HG03060 (cell line): ENCODE results near the gene POU3F2.

Experiments
- ATAC-seq: cut with Tn5 transposase; IDR thresholded peaks from one replicate; pipeline ENCODE4 v1.9.1; 2021; ENCODE audit warnings: low read depth, moderate number of reproducible peaks; ENCODE audit not compliant: unreplicated experiment

POU3F2 gene

DNA sequence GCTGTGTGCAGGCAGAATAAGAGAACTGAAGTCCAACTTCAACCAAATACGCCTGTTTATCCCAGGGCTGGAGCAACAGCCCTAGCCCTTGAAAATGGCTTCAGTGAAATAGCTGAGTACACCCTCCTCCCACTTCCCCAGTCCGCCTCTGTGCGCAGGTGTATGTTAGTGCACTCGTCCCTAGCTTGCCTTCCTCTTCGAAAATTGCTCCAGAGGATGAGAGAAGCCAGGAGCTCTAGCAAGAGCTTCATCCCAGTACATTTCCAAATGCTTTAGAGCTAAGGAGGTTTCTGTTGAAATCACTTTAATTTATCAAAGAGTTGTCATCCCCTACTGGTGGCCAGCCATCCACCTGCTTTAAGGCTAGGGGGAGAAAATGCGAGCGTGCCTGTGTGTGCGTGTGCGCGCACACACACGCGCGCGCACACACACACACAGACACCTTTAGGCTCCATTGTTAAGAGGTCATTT is 5.4 kb upstream of the POU3F2 start:
- ATAC-seq, result no peak

DNA sequence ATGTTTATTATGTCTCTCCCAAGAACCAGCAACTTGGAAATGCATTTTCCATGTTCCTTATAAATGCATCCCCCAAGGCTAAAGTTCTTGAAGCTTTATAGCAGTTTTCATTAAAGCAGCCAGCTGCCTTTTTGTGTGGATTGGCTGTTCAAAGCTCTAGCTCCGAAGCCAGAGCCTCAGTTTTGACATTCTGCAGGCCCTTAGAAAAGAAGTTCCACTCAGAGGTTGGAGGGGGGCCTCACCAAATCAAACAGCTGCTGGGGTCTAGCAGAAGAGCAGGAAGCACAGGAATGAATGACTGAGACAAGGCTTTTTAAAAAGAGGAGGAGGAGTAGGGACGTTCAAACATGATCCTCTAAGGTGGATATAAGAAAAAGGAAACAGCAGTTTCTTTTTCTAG is 4.2 kb upstream of the POU3F2 start:
- ATAC-seq, result no peak

DNA sequence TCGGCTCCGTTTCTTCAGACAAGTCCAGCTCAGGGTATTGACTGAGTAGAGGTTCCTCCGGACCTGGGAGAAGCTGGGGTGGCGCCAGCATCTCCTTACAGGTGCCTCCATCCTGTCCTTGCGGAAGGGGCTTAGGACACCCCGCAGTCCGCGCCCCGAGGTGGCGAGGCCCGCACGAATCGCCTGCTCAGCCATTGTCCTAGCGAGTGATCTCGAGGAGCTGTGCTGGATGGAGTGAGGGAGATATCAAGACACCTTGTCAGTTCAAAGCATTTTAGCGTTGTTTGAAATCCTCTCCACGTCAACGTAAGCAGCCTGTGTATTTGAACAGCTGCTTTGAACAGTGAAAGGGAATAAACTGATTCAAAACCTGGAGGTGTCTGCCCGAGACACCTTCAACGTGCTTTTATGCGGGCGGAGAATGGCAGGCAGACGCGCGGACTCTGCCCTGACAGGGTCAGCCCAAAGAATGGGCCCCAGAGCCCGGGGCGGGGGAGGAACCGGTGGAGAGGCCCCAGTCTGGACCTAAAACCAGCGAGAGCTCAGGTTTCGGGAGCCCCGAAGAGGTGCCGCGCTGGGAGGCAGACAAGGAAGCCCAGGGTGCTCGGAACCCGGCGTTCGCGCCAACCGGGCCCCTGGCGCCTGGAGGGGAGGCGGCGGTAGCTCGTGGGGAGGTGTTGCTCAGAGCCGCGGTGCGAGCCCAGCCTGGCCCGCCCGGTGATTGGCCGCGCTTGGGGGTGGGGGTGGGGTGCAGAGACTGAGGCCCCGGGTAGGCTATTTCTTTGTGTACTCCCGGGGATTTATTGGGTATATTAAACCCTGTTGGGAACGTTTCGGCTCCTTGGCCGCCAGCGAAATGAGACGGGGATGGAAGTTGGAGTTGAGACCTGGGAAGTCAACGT is 3.1 kb upstream of the POU3F2 start:
- ATAC-seq, result no peak

DNA sequence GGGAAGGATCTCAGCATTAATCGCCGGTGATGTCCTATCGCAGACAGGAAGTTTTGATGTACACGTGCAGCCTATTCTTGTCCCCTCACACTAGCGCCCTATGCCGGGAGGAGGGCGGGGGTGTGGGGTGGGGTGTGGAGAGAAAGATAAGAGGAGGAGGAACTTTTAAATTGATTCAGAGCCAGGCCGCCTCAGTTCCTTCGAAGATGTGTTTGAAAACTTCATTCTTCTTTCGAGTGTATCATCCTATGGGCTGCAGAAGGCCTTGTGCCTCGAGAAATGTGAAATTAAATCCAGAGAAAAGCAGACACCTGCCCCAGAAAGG is 2.5 kb upstream of the POU3F2 start:
- ATAC-seq, result no peak

DNA sequence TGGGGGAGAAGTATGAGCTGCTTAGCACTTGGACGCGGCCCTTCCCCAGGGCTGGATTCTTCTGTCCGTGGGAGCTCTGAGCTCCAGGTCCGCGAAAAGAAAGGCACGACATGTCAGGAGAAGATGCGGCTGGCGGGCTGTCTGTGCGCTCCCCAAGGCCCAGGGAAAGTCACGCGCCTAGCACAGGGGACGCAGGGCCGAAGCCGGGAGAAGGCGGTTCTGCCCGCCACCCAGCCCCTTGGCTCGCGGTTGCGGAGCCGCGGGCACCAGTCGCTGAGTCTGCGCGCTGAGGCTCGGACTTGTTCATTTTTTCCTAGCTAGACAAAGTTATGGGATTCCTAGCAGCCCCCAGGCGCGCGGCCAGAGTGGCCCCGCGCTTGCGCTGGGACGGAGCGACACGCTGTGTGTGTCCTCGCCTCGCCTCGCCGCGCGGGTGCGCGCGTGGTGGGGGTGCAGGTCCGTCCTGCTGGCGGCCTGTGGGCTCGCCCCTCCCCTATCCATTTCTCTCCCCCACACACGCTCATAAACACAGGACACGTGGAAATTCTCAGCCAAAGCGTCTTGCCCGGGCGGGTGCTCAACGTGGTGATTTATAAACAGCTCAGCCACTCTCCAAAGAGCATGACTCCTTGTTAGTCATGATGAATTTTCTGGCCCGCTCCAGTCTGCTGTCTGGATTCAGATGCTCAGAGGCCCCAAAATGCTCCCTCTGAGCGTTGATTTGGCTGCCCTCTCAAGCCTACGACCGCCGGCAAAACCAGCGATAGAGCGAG is 1.9 kb upstream of the POU3F2 start:
- no peak for ATAC-seq

DNA sequence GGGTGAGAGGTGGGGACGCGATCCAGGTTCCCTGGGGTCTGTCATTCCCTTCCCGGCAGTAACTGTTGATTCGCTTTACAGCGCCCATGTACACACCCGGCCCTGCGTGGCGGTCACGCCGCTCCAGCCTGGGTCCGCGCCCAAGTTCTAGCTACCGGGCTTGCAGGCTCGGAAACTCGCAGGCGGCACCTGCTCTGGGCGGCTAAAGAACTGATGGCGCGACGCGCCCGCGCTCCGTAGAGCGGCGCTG is 1.4 kb upstream of the POU3F2 start:
- no peak for ATAC-seq

DNA sequence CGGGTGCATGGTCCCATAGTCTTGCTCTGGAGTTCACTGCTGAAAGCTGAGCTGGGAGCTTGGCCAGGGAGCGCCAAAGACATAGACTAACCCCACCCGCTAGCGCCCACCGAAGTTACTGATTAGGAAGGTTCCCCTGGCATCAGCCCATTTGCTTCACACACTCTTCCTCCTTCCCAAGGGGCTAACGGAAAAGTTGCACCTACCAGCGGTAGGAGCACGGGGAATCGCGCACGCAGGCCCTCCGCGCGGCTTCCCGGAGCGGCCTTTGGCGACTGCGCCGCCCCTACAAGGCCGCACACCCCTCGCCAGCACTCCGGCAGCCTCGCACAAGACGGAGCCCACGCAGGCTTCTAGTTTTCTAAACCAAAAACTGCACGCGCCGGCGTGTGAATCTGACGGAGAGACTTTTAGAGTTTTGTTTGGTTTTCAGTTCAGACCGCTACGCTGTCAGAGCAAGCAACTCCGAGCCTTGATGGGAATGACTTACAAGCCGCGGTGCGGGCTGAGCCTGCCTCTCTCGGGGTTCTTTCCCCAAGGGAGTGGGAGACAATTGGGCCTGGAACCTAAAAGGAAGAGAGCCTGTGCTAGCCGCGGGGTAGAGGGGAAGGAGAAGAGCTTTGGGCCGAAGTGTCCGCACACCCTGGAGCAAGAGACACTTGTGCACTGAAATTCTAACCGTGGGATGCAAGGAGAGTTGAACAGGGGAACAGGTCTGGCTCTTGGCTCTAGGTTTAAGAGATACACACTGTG is 891 bp upstream of the POU3F2 start:
- ATAC-seq, result no peak

DNA sequence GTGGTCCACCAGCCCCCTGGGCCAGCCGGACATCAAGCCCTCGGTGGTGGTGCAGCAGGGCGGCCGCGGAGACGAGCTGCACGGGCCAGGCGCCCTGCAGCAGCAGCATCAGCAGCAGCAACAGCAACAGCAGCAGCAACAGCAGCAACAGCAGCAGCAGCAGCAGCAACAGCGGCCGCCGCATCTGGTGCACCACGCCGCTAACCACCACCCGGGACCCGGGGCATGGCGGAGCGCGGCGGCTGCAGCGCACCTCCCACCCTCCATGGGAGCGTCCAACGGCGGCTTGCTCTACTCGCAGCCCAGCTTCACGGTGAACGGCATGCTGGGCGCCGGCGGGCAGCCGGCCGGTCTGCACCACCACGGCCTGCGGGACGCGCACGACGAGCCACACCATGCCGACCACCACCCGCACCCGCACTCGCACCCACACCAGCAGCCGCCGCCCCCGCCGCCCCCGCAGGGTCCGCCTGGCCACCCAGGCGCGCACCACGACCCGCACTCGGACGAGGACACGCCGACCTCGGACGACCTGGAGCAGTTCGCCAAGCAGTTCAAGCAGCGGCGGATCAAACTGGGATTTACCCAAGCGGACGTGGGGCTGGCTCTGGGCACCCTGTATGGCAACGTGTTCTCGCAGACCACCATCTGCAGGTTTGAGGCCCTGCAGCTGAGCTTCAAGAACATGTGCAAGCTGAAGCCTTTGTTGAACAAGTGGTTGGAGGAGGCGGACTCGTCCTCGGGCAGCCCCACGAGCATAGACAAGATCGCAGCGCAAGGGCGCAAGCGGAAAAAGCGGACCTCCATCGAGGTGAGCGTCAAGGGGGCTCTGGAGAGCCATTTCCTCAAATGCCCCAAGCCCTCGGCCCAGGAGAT is 1.0 kb downstream of the POU3F2 start:
- ATAC-seq, result no peak

DNA sequence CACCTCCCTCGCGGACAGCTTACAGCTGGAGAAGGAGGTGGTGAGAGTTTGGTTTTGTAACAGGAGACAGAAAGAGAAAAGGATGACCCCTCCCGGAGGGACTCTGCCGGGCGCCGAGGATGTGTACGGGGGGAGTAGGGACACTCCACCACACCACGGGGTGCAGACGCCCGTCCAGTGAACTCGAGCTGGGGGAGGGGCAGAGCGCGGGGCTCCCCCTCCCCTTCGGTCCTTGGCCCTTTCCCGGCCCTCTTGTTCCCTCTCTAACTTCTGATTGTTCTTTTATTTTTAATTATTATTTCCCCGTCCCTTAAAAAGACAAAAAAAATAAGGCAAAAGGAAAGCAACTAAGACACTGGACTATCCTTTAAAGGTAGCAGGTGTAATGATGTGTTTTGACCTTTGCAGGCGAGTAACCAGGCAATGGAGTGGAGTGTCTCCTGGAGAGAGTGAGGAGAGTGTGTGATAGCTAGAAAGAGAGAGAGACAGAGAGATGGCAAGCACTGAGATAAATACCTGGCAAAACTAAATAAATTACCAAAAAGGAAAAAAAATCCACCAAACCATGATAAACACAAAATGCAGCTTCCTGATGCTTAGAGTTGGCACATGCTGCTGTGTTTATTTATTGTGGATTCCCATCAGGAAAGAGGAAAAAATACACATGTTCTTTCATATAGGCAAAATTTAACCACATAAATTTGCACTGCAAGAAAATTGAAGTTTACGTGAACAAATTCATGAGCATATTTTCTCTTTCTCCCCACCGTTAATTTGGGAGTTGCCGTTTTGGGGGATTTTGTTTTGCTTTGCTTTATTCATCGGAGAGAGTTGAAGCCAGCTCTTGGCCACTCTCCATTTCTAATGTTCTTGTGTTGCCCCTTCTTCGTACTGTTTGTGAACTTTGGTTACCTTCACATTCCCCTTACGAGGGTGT is 1.9 kb downstream of the POU3F2 start:
- no peak for ATAC-seq

DNA sequence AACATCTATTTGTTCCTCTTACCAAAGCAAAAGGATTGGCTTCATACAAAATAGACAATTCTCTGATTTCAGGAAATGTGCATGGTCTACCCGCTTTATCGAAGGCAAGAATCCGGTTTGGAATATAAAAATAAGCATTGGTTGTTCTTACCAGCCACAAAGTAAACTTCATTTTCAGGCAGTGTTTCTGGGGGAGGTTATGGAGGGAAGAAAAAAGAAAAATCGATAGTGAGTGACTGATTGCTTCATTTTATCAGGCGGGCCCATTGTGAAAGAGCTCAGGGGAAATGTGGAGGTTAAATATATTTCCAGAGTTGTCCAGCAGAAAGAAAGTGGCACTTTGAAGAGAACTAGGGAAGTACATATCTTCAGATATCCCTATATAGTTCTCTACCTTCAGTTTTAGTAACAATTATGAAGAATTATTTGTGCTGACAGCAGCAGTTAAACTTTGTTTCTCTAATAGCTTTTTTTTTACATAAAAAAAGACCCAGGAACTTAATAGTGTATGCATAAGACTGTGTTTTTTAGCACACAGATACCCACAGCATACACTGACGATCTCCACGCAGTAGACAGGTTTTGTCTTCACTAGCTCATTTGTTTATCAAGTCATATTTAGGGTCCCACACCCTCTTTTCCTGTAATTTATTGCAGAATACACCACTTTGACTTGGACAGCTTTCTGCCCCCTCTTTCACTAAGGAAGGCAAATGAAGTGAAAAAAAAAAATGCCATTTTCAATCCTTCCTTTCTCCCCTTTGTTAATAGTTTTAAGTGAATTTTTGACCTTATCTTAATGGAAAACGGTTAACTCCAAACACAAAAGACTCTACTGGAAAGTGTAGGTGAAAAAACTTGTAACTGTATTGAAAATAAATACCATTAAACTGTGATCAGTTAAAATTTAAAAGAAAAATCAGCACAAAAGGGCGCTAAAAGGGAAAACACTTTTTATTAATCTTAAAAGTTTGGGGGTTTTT is 2.9 kb downstream of the POU3F2 start:
- no peak for ATAC-seq

DNA sequence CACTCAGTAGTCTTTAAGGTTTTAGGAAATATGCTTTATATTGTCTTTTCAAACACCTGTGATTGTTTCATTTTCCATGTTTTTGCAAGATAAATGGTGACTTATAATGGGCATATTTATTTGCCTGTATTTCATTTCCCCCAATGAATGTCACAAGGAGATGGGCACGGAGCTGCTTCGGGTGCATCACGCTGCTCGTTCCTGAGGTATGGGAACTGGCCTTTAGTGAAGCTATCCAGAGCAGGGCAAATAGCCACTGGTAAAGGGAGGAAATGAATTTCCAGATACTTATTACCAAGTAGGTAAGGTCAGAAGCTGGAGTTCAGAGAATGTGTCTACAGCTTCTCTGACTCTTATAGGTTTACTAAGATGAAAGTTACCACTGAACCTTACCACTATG is 3.7 kb downstream of the POU3F2 start:
- no peak for ATAC-seq

DNA sequence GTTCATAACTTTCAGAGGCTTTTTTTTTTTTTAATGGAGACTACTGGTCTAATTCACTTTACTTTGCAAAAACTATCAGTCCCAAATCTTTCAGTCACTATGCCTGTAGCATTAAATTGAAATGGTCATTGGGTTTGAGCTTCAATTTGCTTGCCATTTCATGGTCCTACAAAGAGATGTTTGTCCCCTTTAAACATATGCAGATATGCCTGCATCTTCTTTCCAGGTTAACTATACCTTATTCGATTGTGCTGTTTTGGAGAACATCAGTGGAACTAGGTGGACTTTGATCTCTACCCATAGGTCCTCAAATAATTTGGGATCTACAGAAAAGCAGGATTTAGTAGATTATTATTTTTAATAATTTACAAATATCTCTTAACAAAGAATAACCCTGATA is 4.6 kb downstream of the POU3F2 start:
- no peak for ATAC-seq

DNA sequence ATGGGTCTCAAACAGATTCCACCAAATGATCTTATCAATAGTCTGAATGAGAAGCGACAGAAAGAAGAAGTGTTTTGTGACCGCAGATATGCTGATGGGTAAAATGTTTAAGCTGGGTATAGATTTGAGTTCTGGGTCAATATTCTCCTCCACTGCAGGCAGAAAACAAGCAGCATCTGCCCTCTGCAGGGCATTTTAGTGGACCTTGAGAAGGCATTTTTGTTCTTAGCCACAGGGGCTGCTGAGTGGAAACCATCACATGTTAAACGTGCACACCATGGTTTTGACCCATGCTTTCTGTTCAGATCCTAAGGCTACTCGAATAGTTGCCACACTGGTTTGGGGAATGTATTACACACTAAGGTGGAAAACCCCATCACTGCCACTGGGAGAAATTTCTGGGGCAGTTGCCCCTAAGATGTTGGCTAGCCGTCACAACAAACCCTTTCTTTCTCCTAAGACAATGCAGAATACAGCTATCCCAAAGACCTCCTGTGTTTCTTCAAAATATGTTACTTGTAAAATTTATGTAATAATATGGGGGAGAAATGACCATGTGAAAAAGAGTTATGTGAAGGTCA is 5.5 kb downstream of the POU3F2 start:
- no peak for ATAC-seq

DNA sequence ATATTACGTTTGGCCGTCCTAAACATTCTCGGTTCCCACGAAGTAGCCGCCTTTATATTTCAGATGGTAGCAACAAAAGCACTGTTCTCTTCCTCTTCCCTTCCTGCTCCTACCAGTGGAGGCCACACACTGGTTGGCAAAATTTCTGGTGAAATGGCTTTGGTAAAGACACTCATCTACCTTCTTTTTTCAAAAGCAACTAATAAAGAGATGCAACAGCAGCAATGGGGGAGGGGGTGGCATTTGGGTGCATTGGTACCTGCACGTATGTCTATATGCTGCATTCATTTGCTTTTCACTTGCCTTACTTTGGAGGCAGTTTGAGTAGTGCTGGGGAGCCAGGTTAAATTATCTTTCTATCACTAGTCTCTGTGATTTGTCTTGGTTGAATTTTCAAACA is 6.0 kb downstream of the POU3F2 start:
- ATAC-seq, result no peak

DNA sequence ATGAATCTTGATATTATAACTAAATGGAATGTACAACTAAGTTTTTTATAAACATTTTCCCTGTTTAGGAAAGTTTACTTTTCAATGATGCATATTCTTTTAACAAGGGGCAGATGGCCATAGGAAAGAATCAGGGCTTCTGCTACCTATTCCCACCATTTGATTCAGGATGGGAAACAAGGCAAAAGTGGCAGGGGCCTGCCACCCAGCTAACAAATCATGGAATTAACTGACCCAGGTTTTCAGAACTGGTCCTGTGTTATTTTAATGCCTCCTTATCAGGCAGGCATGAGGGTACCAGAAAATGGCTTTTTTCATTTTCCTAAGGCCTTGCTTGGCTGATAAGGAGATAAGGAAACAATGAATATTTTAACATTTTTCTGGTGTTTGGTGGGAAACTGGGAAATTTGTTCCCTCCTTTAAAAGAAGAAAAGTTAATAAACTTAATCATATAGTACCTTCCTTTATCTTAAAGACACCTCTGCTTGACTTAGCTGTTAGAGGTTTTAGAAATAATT is 6.7 kb downstream of the POU3F2 start:
- ATAC-seq, result no peak

DNA sequence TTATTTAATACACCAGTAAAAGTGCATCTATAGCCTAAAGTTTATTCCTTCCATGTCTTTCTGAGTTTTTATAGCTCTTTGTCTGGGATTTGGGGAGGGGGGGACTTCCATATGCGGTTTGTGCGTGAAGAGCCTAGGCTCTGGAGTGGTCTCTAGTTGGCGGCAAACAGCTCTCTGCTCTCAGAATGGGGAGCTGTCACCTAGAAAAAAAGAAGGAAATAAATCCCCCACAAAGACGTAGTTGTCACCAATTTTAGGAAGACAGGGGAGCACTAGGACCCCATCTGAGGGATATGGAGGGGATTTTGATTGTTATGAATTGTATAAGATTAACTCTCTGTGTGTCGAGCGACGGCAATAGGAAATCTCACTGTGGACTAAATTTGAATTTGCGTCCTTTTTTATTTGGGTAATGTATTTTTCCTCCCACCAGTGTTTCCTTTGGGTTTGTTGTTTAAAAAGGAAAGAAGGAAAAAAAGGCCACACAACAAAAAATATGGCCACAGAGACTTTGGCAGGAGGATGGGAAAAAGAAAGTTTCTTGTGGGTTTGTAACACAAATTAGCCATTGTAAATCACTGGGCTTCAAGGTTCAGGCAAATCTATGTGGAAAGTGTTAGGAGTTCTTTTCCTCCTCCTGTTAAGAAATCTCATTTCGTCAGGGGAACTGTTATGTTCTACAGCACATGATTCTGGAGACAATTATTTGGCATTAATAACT is 7.4 kb downstream of the POU3F2 start:
- ATAC-seq, result no peak
